ENCODE measurements around the gene PTX3.

The PTX3 gene

GRCh38 chr3:157436583-157437291, at the start of gene PTX3:
Gene PTX3 (plus strand): TSS chr3:157436850. CDS start chr3:157436934, 84 bp downstream.
- DNase-seq: peak; percentile 9

- no peak for DNase-seq
Observed at GRCh38 chr3:157387708-157388435, 48.8 kb upstream of the PTX3 start.

- no peak for DNase-seq
Observed at GRCh38 chr3:157388976-157389375, 47.7 kb upstream of the PTX3 start.

GRCh38 chr3:157390713-157391515, 45.7 kb upstream of the PTX3 start:
- DNase-seq: no peak

GRCh38 chr3:157392104-157392503, 44.5 kb upstream of the PTX3 start:
- no peak for DNase-seq

- no peak for DNase-seq
Observed at GRCh38 chr3:157393113-157393512, 43.5 kb upstream of the PTX3 start.

- no peak for DNase-seq
Observed at GRCh38 chr3:157394411-157394810, 42.2 kb upstream of the PTX3 start.

GRCh38 chr3:157398598-157398997, 38.1 kb upstream of the PTX3 start:
- no peak for DNase-seq

GRCh38 chr3:157404381-157404780, 32.3 kb upstream of the PTX3 start:
- no peak for DNase-seq

GRCh38 chr3:157405457-157405856, 31.2 kb upstream of the PTX3 start:
- no peak for DNase-seq

- DNase-seq: no peak
Observed at GRCh38 chr3:157406394-157406793, 30.3 kb upstream of the PTX3 start.

- no peak for DNase-seq
Observed at GRCh38 chr3:157407769-157408168, 28.9 kb upstream of the PTX3 start.

GRCh38 chr3:157408499-157409149, 28.0 kb upstream of the PTX3 start:
- DNase-seq: no peak

GRCh38 chr3:157409516-157409915, 27.1 kb upstream of the PTX3 start:
- no peak for DNase-seq

GRCh38 chr3:157410945-157411344, 25.7 kb upstream of the PTX3 start:
- no peak for DNase-seq

- no peak for DNase-seq
Observed at GRCh38 chr3:157412323-157412855, 24.3 kb upstream of the PTX3 start.

GRCh38 chr3:157414861-157415260, 21.8 kb upstream of the PTX3 start:
- no peak for DNase-seq

GRCh38 chr3:157416347-157417087, 20.1 kb upstream of the PTX3 start:
- DNase-seq: no peak

- DNase-seq: no peak
Observed at GRCh38 chr3:157417247-157417646, 19.4 kb upstream of the PTX3 start.

- no peak for DNase-seq
Observed at GRCh38 chr3:157418104-157418503, 18.5 kb upstream of the PTX3 start.

- no peak for DNase-seq
Observed at GRCh38 chr3:157420606-157421130, 16.0 kb upstream of the PTX3 start.

GRCh38 chr3:157423337-157423736, 13.3 kb upstream of the PTX3 start:
- DNase-seq: no peak
